Activated CD4-positive, alpha-beta T cell treated with anti-CD3 and anti-CD28 coated beads for 24 hours (primary cell): ENCODE results near the gene FAM149B1.
"Not testable (repeated sequence)": the region's sequence is repeated elsewhere in the genome, so short reads cannot be mapped to it uniquely, and the experiment has no call there.

Source experiments
- DNase-seq, 2 donors: peaks; one replicate each; pipeline ENCODE4 v3.0.0-alpha.2; 2020; ENCODE audit warnings: low read depth in 2 of 2

FAM149B1 gene

GRCh38 chr10:73167783-73168464 lies at the start of gene FAM149B1, which contains the start of gene ECD:
FAM149B1 (plus strand) TSS chr10:73168119; CDS start chr10:73168340, 221 bp downstream.
ECD (minus strand) TSS chr10:73168008; CDS start chr10:73163937, 4,071 bp downstream.
- DNase-seq = peak; percentile 85 to 92

GRCh38 chr10:73119457-73119856 lies 48.5 kb upstream of the FAM149B1 start:
- DNase-seq = no peak

- no peak for DNase-seq
These were observed 48.0 kb upstream of the FAM149B1 start for GRCh38 chr10:73119952-73120351.

- DNase-seq = no peak
These were observed 41.6 kb upstream of the FAM149B1 start for GRCh38 chr10:73126343-73126742.

- no peak for DNase-seq
These were observed 36.6 kb upstream of the FAM149B1 start for GRCh38 chr10:73131301-73131700.

GRCh38 chr10:73131913-73132686 lies 35.8 kb upstream of the FAM149B1 start:
- DNase-seq = no peak

GRCh38 chr10:73134727-73135126 lies 33.2 kb upstream of the FAM149B1 start:
- DNase-seq = no peak

GRCh38 chr10:73136627-73137026 lies 31.3 kb upstream of the FAM149B1 start:
- no peak for DNase-seq

GRCh38 chr10:73139251-73139650 lies 28.7 kb upstream of the FAM149B1 start:
- no peak for DNase-seq

- DNase-seq = no peak
These were observed 26.3 kb upstream of the FAM149B1 start for GRCh38 chr10:73141603-73142002.

- DNase-seq = not testable (repeated sequence)
These were observed 17.1 kb upstream of the FAM149B1 start for GRCh38 chr10:73150633-73151413.

- DNase-seq = no peak
These were observed 15.9 kb upstream of the FAM149B1 start for GRCh38 chr10:73152009-73152408.

- DNase-seq = no peak
These were observed 11.9 kb upstream of the FAM149B1 start for GRCh38 chr10:73156054-73156453.

GRCh38 chr10:73159038-73159648 lies 8.8 kb upstream of the FAM149B1 start:
- DNase-seq = peak; percentile 19 to 30

GRCh38 chr10:73161079-73161478 lies 6.8 kb upstream of the FAM149B1 start:
- no peak for DNase-seq

- DNase-seq = no peak
These were observed 6.3 kb upstream of the FAM149B1 start for GRCh38 chr10:73161662-73162061.

- DNase-seq = no peak
These were observed 4.8 kb upstream of the FAM149B1 start for GRCh38 chr10:73163096-73163495.

- DNase-seq = no peak
These were observed 947 bp upstream of the FAM149B1 start for GRCh38 chr10:73166972-73167371.

- no peak for DNase-seq
These were observed 499 bp upstream of the FAM149B1 start for GRCh38 chr10:73167458-73167782.

- no peak for DNase-seq
These were observed 515 bp downstream of the FAM149B1 start for GRCh38 chr10:73168465-73168803.

GRCh38 chr10:73169320-73169719 lies 1.4 kb downstream of the FAM149B1 start:
- no peak for DNase-seq

GRCh38 chr10:73172867-73173266 lies 4.9 kb downstream of the FAM149B1 start:
- no peak for DNase-seq
